B cell (primary cell): ENCODE measurements around the gene MAP3K4.

Source experiments
- CTCF ChIP-seq: fragments of 200-600 bp; IDR thresholded peaks from one replicate; pipeline ENCODE4 v1.8.0; 2022; ENCODE audit warnings: antibody characterized with exemption, mild to moderate bottlenecking
- EZH2 ChIP-seq: IDR thresholded peaks from 2 replicates; pipeline ENCODE4 v1.6.1; 2012; ENCODE audit warnings: borderline replicate concordance, low read depth, mild to moderate bottlenecking, moderate library complexity, low read length; ENCODE audit not compliant: insufficient read depth, poor library complexity, severe bottlenecking

DNA sequence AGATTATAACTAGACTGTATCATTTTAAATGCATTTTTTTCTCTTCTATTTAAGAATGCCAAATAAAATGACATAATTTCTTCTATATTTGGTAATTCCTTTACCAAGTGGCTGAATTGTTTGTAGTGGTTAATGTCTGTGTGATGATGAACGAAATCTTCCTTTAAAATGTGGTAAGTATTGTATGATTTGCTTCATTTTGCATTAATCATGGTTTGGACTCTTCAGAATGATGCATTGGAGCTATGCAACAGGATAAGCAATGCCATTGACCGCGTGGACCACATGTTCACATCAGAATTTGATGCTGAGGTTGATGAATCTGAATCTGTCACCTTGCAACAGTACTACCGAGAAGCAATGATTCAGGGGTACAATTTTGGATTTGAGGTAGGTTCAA is 99.6 kb downstream of the MAP3K4 start:
- TF ChIP-seq CTCF, result no peak
- no peak for TF ChIP-seq EZH2
